ENCODE data around the gene SLC25A24.
A peak's percentile ranks its signal among the peaks of the same experiment; 100 is the strongest.
"Not testable (repeated sequence)": the region's sequence is repeated elsewhere in the genome, so short reads cannot be mapped to it uniquely, and the experiment has no call there.

The SLC25A24 gene

DNA sequence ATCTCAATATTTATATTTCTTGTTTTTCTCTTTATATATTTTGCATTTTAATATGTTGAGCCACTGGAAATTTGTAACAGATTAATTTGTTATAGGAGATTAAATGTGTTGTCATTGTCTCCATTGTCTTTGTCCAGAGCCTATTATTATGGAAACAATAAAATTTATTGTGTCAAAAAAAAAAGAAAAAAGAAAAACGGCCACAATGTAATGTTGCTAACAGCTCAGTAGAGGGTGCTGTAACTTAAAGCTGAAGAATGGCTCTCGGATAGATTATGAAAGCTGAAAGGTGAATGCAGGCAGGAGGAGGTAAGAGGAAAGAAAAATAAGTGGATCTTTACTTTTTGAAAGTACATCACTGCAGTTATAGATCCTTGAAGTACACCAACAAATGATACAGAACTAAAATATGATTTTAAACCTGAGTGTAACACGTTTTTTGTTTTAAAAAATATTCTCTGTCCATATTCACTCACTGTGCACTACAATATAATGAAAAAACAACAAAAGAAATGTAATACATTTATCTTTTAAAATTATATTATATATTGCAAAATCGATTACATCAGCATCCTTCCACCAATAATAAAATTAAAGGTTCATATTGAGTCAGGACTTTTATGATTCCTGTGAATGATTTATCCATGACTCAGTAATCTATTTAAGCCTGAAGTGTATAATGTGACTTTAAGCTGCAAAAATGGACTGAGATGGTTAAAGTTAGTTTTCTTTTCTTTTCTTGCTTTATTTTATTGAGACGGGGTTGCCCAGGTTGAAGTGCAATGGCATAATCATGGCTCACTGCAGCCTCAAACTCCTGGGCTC lies 14.7 kb upstream of the SLC25A24 start:
- TF ChIP-seq, protein P1, sequence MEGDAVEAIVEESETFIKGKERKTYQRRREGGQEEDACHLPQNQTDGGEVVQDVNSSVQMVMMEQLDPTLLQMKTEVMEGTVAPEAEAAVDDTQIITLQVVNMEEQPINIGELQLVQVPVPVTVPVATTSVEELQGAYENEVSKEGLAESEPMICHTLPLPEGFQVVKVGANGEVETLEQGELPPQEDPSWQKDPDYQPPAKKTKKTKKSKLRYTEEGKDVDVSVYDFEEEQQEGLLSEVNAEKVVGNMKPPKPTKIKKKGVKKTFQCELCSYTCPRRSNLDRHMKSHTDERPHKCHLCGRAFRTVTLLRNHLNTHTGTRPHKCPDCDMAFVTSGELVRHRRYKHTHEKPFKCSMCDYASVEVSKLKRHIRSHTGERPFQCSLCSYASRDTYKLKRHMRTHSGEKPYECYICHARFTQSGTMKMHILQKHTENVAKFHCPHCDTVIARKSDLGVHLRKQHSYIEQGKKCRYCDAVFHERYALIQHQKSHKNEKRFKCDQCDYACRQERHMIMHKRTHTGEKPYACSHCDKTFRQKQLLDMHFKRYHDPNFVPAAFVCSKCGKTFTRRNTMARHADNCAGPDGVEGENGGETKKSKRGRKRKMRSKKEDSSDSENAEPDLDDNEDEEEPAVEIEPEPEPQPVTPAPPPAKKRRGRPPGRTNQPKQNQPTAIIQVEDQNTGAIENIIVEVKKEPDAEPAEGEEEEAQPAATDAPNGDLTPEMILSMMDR (IDR thresholded peaks at IDR 0.05; ENCODE audit: insufficient read depth, missing control alignments) = peak; percentile 67
- not testable (repeated sequence) for DNase-seq (ENCODE audit: insufficient read length, low spot score); FAIRE-seq

DNA sequence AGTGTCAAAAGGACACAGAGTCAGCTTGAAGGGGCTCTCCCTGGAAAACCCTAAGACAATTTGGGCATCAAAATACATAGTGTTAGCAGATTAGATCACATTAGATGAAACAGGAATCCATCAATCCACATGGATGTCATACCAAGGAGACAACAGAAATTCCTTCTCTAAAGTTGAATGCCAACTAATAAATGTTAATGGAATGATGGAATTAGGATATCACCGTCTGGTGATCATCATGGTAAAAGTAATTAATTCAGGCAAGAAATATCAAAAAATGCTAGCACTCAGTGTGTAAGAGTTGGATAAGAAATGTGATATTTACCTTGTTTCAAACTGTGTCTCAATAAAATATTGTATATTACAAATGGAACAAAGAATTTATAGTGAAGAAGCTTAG lies 10.9 kb upstream of the SLC25A24 start:
- DNase-seq (ENCODE audit: insufficient read length, low spot score) = no peak
- no peak for FAIRE-seq
- TF ChIP-seq, protein P1 (IDR thresholded peaks at IDR 0.05; ENCODE audit: insufficient read depth, missing control alignments) = no peak

DNA sequence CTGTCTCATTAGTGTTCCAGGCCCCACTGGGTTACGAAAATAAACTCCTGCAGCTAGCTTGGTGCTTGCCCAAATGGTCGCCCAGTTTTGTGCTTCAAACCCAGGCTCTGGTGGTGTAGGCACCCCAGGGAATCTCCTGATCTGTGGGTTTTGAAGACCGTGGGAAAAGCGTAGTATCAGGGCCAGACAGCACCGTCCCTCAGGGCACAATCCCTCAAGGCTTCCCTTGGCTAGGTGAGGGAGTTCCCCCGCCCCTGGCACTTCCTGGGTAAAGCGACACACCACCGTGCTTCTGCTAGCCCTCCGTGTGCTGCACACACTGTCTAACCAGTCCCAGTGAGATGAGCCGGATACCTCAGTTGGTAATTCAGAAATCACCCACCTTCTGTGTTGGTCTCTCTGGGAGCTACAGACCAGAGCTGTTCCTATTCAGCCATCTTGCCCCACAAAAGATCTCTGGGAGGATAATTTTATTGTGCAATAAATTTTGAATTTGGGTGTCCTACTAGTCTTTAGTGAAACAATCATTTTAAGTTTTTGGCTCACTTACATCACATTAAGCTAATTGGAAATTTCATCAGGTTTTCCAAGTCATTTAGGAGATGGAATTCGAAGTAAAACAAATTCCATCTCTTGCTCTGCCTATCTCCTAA lies 9.4 kb upstream of the SLC25A24 start:
- TF ChIP-seq, protein P1 (IDR thresholded peaks at IDR 0.05; ENCODE audit: insufficient read depth, missing control alignments) = no peak
- FAIRE-seq = no peak
- no peak for DNase-seq (ENCODE audit: insufficient read length, low spot score)

- no peak for FAIRE-seq
- DNase-seq (ENCODE audit: insufficient read length, low spot score) = no peak
- TF ChIP-seq, protein P1 (IDR thresholded peaks at IDR 0.05; ENCODE audit: insufficient read depth, missing control alignments) = no peak
Measured at GRCh38 chr1:108208724-108209446, 8.7 kb upstream of the SLC25A24 start.

- FAIRE-seq; DNase-seq (ENCODE audit: insufficient read length, low spot score): not testable (repeated sequence)
Measured at GRCh38 chr1:108203582-108203981, 3.4 kb upstream of the SLC25A24 start.

- DNase-seq (ENCODE audit: insufficient read length, low spot score) (no peak), FAIRE-seq (no peak)
- TF ChIP-seq, protein P1 (IDR thresholded peaks at IDR 0.05; ENCODE audit: insufficient read depth, missing control alignments) = no peak
Measured at GRCh38 chr1:108201687-108202086, 1.5 kb upstream of the SLC25A24 start.

- DNase-seq (ENCODE audit: insufficient read length, low spot score) (peak; percentile 19), FAIRE-seq (peak; percentile 69)
- TF ChIP-seq, protein P1 (IDR thresholded peaks at IDR 0.05; ENCODE audit: insufficient read depth, missing control alignments) = peak; percentile 66
Measured at GRCh38 chr1:108200687-108201051, 526 bp upstream of the SLC25A24 start.

All from D721Med (cell line).